GM12801 (cell line): Measurements from ENCODE around the gene DCST1.
A peak's percentile ranks its signal among the peaks of the same experiment; 100 is the strongest.

ENCODE experiments used
- TF ChIP-seq, protein P1 (sequence below): IDR thresholded peaks from one replicate; pipeline ENCODE4 v1.5.1; 2011; ENCODE audit warnings: control low read depth; ENCODE audit not compliant: insufficient read length; ENCODE audit errors: extremely low read depth

DCST1 gene

DNA sequence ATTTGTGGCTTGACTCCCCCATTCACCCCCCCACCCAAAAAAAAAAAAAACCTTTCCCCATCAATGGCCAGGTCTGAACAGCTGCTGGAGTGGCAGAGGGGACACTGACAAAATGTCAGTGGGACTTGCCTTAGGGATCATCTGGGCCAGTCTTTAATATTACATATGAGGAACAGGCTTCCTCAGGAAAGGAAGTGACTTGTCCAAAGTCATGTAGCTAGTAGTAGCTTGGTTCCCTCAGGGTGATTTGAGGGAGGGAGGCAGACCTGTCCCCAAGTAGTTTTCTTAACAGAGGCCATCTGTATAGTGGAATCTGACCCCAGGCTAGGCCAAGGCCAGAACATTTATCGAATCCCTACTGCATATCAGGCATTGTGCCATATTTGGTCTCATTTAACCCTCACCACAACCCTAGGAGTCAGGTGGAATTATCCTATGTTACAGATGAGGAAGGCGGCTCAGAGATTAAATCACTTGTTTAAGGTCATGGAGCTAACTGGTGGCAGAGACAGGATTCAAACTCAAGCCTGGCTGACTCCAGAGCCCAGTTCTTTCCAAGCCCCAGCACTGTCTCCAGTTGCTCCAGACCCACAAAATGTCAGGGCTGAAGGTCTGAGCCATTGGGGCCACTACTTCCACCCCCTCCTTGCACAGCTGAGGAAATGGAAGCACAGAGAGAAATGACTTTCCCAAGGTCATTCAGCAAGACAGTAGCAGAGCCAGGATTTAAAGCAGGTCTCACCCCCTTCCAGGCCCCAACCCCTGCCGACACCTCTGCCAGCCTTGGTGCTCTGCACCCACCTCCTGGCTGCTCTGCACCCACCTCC is 20.6 kb upstream of the DCST1 start:
- TF ChIP-seq, protein P1, sequence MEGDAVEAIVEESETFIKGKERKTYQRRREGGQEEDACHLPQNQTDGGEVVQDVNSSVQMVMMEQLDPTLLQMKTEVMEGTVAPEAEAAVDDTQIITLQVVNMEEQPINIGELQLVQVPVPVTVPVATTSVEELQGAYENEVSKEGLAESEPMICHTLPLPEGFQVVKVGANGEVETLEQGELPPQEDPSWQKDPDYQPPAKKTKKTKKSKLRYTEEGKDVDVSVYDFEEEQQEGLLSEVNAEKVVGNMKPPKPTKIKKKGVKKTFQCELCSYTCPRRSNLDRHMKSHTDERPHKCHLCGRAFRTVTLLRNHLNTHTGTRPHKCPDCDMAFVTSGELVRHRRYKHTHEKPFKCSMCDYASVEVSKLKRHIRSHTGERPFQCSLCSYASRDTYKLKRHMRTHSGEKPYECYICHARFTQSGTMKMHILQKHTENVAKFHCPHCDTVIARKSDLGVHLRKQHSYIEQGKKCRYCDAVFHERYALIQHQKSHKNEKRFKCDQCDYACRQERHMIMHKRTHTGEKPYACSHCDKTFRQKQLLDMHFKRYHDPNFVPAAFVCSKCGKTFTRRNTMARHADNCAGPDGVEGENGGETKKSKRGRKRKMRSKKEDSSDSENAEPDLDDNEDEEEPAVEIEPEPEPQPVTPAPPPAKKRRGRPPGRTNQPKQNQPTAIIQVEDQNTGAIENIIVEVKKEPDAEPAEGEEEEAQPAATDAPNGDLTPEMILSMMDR, result no peak

DNA sequence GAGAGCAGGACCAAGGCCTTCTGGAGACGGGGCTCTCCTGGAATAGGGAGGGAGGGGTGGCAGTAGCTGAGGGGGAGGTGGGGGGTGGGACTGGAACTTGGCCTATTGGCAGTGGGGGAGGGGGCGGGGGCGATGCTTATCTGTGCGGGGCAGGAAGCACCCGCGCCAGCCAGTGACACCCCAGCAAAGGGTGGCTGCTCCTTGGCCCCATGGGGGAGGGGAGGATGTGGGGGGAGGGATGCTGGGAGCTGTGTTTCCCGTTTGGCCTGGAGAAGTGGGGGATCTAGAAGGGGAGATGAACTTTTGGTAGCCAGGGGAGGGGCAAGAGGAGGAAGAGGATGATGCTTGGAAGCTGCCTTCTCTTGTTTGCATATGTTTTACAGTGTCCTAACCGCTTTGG is 20.0 kb upstream of the DCST1 start:
- TF ChIP-seq, protein P1, result no peak

DNA sequence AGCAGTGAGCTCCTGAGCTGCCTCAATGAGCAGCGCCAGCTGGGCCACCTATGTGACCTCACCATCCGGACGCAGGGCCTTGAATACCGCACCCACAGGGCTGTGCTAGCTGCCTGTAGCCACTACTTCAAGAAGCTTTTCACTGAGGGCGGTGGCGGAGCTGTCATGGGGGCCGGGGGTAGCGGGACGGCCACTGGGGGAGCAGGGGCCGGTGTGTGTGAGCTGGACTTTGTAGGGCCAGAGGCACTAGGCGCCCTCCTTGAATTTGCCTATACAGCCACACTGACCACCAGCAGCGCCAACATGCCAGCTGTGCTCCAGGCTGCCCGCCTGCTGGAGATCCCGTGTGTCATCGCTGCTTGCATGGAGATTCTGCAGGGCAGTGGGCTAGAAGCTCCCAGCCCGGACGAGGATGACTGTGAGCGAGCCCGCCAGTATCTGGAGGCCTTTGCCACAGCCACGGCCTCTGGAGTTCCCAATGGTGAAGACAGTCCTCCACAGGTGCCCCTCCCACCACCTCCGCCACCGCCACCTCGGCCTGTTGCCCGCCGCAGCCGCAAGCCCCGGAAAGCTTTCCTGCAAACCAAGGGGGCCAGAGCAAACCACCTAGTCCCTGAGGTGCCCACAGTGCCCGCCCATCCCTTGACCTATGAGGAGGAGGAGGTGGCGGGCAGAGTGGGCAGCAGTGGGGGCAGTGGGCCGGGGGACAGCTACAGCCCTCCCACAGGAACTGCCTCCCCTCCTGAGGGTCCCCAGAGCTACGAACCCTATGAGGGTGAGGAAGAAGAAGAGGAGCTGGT is 18.7 kb upstream of the DCST1 start:
- TF ChIP-seq, protein P1, result no peak

DNA sequence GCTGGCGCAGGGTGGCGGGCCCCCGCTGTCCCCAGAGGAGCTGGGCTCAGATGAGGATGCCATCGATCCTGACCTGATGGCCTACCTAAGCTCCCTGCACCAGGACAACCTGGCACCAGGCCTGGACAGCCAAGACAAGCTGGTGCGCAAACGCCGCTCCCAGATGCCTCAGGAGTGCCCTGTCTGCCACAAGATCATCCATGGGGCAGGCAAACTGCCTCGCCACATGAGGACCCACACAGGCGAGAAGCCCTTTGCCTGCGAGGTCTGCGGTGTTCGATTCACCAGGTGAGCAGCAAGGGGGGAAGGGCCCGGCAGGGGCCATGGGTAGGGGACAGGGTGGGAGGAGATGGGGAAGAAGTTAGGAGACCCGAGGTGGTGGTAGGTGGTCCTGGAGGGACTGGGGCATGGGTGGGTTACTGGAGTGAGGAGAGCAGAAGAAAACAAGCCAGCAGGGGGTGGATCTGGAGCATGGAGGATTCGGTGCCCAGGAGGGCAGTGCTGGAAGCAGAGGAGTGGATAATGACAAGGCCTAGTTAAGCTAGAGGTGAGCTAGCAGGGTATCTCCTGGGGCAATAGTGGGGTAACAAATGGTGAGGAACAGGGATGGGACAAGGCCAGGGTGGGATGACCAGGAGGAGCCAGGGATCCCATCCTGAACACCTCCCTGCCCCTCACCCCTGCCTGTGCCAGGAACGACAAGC is 17.9 kb upstream of the DCST1 start:
- TF ChIP-seq, protein P1, result no peak

DNA sequence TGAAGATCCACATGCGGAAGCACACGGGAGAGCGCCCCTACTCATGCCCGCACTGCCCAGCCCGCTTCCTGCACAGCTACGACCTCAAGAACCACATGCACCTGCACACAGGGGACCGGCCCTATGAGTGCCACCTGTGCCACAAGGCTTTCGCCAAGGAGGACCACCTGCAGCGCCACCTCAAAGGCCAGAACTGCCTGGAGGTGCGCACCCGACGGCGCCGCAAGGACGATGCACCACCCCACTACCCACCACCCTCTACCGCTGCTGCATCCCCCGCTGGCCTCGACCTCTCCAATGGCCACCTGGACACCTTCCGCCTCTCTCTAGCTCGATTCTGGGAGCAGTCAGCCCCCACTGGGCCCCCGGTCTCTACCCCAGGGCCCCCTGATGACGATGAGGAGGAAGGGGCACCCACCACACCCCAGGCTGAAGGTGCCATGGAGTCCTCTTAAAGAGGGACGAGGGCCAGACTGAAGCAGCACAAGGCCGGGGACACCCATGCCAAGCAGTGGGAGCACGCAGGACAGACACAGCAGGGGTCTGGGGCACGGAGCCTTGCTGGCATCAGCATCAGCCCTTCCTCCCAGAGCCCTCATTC is 17.3 kb upstream of the DCST1 start:
- TF ChIP-seq, protein P1, result no peak

DNA sequence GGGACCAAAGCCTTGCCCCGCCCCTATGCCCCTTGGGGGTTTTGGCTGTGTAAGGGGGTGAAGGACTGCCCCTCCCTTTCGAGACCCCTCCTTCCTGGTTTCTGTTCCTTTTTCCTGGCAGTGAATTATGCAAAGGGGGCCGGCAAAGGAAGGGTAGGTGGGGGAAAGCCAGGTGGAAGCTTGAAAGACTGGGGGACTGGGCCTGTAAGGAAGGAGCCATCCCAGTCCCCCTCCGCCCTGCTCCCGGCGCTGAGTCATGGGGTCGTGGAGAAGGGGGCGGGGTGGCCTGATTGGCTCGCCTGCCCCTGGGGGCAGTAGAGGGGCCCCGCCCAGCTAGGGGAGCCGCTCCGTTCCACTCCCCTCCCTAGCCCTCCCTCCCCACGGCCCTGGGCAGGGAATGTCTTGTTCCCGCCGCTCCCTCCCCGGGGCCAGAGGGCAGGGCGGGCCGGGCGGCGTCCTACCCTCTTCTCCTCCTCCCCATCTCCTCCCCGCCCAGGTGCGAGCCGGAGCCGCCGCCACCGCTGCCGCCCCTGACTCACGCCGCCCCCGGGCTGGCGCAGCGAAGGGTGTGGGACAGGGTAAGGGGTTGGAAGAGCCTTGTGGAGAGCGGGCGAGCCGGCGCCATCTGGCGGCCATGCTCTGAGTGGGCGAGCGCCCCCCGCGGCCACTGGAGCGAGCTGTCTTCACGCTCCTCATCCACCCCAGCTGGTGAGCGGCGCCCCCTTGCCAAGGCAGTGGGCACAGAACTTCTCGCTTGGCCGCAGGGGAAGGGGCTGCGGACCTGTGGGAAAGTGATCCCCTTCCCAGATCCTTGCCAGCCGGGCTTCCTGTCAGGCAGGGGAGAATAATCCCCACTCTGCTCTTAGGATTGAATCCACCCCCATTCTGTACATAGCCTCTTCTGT is 16.3 kb upstream of the DCST1 start:
- TF ChIP-seq, protein P1, result peak; percentile 41
